Testis (tissue), 3 donors: ENCODE results near the gene RNF148. TPM values are rescaled to one million over a fixed set of nuclear protein-coding genes. Genes with fewer than 3 reads are reported as not detected.

ENCODE experiments used
- DNase-seq: peaks from one replicate; pipeline ENCODE4 v3.0.0-alpha.2; 2019
- H3K27ac ChIP-seq, 2 donors: fragments of 200-600 bp; sonication (generic); one replicate each; pipeline ENCODE4 v1.5.1; 2019
- H3K27me3 ChIP-seq: fragments of 200-600 bp; sonication (generic); one replicate; pipeline ENCODE4 v1.5.1; 2019
- H3K36me3 ChIP-seq: fragments of 200-600 bp; sonication (generic); one replicate; pipeline ENCODE4 v1.5.1; 2017; ENCODE audit warnings: low read depth; ENCODE audit errors: missing control alignments
- H3K4me1 ChIP-seq: fragments of 200-600 bp; sonication (generic); one replicate; pipeline ENCODE4 v1.5.1; 2019
- H3K4me3 ChIP-seq, 2 donors: fragments of 200-600 bp; sonication (generic); one replicate each; pipeline ENCODE4 v1.5.1; 2017 to 2019
- H3K9me3 ChIP-seq: fragments of 200-600 bp; sonication (generic); one replicate; pipeline ENCODE4 v1.5.1; 2017
- POLR2A ChIP-seq: fragments of 450-650 bp; IDR thresholded peaks from one replicate; pipeline ENCODE4 v1.6.1; 2017; ENCODE audit warnings: antibody characterized with exemption, mild to moderate bottlenecking, moderate library complexity
- WGBS, 2 donors: methylation state at CpG; one replicate each; pipeline ENCODE4 v1.1.5; 2018; 5-methylcytosine and 5-hydroxymethylcytosine counted together
- intact Hi-C: fragments of 100-400 bp; cut with DNase I; formaldehyde crosslinking; loops from one replicate; pipeline ENCODE4 v1.15.1; 2023; ENCODE audit warnings: low total_unique reads
- polyA plus RNA-seq: library from polyadenylated mRNA; stranded (reverse); fragments of 350-450 nt; fragmentation: Illumina TruSeq; extraction: RNeasy Lipid Tissue Mini Kit (QIAGEN cat#74804); gene quantifications from one replicate; pipeline ENCODE4 v1.2.3, GENCODE V29; 2014; ENCODE audit warnings: low read depth, low replicate concordance; ENCODE audit not compliant: insufficient read depth
- total RNA-seq, 2 donors: library from RNA; depleted of rRNA; stranded (reverse); fragments of >200 nt; gene quantifications; one replicate each; pipeline ENCODE4 v1.2.3, GENCODE V29; 2016
- TF ChIP-seq, protein P1 (sequence below), 3 experiments: fragments of 450-650 bp in 2 of 3; fragments of 200-600 bp in 1 of 3; sonication (generic) in 1 of 3; IDR thresholded peaks; one replicate each; pipeline ENCODE4 v1.5.1; 2016 to 2019; ENCODE audit warnings: antibody characterized with exemption in 3 of 3, mild to moderate bottlenecking in 2 of 3, moderate library complexity in 1 of 3

The RNF148 gene
- total and polyA plus RNA-seq, 3 donors from 2014 or later: 16.3 to 37.6 (median 25.6) TPM

DNA sequence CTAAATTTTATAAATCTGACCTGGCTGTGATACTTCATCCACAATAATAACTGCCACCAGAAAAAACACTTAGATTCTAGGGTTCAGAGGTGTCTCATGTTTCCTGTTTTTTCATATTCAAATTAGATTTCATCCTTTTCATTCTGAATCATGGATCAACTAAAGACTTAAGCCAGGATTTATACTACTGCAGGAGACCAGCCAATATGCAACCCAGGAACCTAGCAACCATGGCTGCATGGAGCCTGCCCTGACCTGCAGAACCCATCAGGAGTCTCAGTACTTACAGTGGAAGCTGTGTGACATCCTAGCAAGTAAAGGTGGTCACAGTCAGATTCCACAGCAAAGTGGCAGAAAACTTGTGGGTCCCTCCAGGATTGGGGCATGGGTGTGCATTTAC, 40.5 kb upstream of the RNF148 start:
- DNase-seq: no peak
- Histone ChIP-seq H3K4me1 (no peaks in the 10 kb centered on the region), H3K4me3 (no peak overlapping the region), H3K9me3 (no peaks in the 10 kb centered on the region), H3K27ac (no peak overlapping the region), H3K36me3 (no peaks in the 10 kb centered on the region), H3K27me3 (no peaks in the 10 kb centered on the region)
- TF ChIP-seq POLR2A: no peak
- TF ChIP-seq, protein P1, sequence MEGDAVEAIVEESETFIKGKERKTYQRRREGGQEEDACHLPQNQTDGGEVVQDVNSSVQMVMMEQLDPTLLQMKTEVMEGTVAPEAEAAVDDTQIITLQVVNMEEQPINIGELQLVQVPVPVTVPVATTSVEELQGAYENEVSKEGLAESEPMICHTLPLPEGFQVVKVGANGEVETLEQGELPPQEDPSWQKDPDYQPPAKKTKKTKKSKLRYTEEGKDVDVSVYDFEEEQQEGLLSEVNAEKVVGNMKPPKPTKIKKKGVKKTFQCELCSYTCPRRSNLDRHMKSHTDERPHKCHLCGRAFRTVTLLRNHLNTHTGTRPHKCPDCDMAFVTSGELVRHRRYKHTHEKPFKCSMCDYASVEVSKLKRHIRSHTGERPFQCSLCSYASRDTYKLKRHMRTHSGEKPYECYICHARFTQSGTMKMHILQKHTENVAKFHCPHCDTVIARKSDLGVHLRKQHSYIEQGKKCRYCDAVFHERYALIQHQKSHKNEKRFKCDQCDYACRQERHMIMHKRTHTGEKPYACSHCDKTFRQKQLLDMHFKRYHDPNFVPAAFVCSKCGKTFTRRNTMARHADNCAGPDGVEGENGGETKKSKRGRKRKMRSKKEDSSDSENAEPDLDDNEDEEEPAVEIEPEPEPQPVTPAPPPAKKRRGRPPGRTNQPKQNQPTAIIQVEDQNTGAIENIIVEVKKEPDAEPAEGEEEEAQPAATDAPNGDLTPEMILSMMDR (IDR thresholded peaks at IDR 0.05): no peak
- intact Hi-C loops: no loop called here

DNA sequence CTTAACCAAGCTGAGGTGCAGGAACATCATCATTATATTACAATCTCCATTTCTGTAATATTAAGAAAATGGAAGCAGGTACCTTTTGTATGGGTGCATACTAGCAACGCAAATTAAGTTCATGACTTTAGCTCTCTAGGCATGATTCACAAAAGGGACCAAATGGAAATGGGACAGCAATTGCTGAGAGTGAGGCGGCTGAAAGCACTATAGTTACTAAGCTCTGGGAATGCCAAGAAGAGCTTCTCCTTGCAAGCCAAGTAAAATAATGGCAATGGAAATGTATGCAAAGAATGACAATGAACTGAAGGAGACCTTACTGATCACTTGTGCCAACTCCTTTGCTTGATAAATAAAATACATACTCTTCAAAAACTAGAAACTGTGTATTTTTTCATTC, 36.2 kb upstream of the RNF148 start:
- H3K4me1 ChIP-seq: no peaks in the 10 kb centered on the region
- no peak overlapping the region for H3K4me3 ChIP-seq
- no peaks in the 10 kb centered on the region for H3K27me3 ChIP-seq
- H3K36me3 ChIP-seq: no peaks in the 10 kb centered on the region
- no peak for DNase-seq
- intact Hi-C loops: no loop called here
- no peak overlapping the region for H3K27ac ChIP-seq
- no peaks in the 10 kb centered on the region for H3K9me3 ChIP-seq
- 81 to 83% methylated on average over 2 of the region's 2 CpGs for WGBS, 2 donors
- TF ChIP-seq, protein P1 (IDR thresholded peaks at IDR 0.05): no peak
- no peak for TF ChIP-seq POLR2A

DNA sequence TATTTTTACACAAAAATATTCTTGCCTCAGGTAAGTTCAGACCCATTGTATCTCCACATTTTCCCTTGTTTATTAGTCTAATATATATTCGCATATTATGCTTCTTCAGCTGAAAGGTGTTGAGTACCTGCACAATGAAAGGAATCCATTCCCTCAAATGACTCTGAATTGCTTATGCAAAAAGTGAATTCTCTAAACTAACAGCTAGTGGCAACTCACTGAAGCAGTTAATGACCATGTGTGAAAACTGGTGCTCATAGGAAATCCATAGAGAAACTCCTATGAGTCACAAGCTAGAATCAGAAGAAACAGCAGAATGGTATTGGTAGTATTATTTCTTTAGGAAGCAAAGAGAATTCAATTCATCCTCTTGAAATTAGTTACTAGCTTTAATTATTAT, 33.5 kb upstream of the RNF148 start:
- Histone ChIP-seq H3K4me3 (no peak overlapping the region), H3K4me1 (no peaks in the 10 kb centered on the region), H3K27ac (no peak overlapping the region), H3K9me3 (no peaks in the 10 kb centered on the region), H3K36me3 (no peaks in the 10 kb centered on the region), H3K27me3 (no peaks in the 10 kb centered on the region)
- TF ChIP-seq, protein P1 (IDR thresholded peaks at IDR 0.05): no peak
- TF ChIP-seq POLR2A: no peak
- DNase-seq: no peak
- 91 to 92% methylated on average over 1 of the region's 1 CpG for WGBS, 2 donors
- intact Hi-C loops: no loop called here

DNA sequence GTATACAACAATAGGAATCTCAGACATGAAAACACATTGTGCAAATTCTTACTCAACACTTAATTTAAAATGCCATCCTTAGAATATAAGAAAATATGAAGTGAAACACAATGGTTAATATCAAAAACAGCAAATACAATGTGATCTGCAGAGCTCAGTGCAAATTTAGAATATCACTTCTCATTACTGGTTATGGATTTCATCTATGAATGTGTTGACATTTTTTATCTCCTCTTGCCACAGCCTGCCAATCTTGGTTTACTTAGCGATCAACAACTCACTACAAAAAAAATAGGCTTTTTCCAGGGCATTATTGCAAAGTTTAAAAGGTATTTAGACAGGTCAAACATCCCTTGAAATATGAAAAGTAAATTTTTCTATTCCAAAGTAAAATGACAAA, 25.0 kb upstream of the RNF148 start:
- Histone ChIP-seq H3K4me1 (no peaks in the 10 kb centered on the region), H3K36me3 (no peaks in the 10 kb centered on the region), H3K4me3 (no peak overlapping the region), H3K27ac (no peak overlapping the region), H3K27me3 (no peaks in the 10 kb centered on the region), H3K9me3 (no peaks in the 10 kb centered on the region)
- no peak for DNase-seq
- intact Hi-C loops: no loop called here
- 83 to 94% methylated on average over 1 of the region's 1 CpG for WGBS, 2 donors
- TF ChIP-seq, protein P1 (IDR thresholded peaks at IDR 0.05): no peak
- no peak for TF ChIP-seq POLR2A

DNA sequence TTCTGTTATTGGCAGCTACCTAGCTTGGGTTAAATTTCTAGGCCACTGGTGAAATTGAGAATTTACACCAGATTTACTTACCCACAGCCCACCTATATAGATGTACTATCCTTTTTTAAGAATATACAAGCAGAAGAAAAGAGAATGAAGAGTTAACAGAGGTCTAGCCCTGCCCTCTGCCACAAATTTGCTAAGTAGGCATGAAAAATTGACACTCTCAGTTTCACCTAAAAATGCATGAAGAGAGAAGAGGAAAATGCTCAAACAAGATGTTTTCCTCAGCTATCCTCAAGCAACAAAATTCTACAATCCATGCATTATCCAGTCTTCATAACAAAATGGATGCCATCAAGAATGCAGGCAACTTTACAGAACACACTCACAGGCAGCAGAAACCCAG, 24.6 kb upstream of the RNF148 start:
- intact Hi-C loops: no loop called here
- Histone ChIP-seq H3K27me3 (no peaks in the 10 kb centered on the region), H3K36me3 (no peaks in the 10 kb centered on the region), H3K9me3 (no peaks in the 10 kb centered on the region), H3K27ac (no peak overlapping the region), H3K4me3 (no peak overlapping the region), H3K4me1 (no peaks in the 10 kb centered on the region)
- TF ChIP-seq POLR2A: no peak
- TF ChIP-seq, protein P1 (IDR thresholded peaks at IDR 0.05): no peak
- DNase-seq: no peak
